SU-DHL-6 (cell line): ENCODE measurements around the gene LSM7.

Experiments
- CTCF ChIP-seq: fragments of 200-600 bp; sonication (generic); IDR thresholded peaks from one replicate; pipeline ENCODE4 v1.5.1; 2017; ENCODE audit warnings: antibody characterized with exemption, mild to moderate bottlenecking, low read length, moderate library complexity; ENCODE audit not compliant: insufficient read depth, poor library complexity, severe bottlenecking
- EZH2phosphoT487 ChIP-seq: fragments of 200-600 bp; sonication (generic), shearing (Covaris generic); conservative IDR thresholded peaks from 2 replicates; pipeline ENCODE4 v1.6.1; 2018; ENCODE audit warnings: mild to moderate bottlenecking, antibody characterized with exemption, low read length, moderate library complexity, mixed read lengths

- no peak for TF ChIP-seq CTCF
- TF ChIP-seq EZH2phosphoT487 = no peak
These were observed 29.2 kb upstream of the LSM7 start for GRCh38 chr19:2357279-2358206.
